Stimulated activated CD4-positive, alpha-beta T cell treated with anti-CD3 and anti-CD28 coated beads, Interleukin-2, amount 100 ng/mL, for 4 hours (primary cell): ENCODE measurements around the gene WASHC3.
"Not testable (repeated sequence)": the region's sequence is repeated elsewhere in the genome, so short reads cannot be mapped to it uniquely, and the experiment has no call there.

Experiments
- DNase-seq: peaks from one replicate; pipeline ENCODE4 v3.0.0-alpha.2; 2020; ENCODE audit warnings: low read depth

WASHC3 gene

DNA sequence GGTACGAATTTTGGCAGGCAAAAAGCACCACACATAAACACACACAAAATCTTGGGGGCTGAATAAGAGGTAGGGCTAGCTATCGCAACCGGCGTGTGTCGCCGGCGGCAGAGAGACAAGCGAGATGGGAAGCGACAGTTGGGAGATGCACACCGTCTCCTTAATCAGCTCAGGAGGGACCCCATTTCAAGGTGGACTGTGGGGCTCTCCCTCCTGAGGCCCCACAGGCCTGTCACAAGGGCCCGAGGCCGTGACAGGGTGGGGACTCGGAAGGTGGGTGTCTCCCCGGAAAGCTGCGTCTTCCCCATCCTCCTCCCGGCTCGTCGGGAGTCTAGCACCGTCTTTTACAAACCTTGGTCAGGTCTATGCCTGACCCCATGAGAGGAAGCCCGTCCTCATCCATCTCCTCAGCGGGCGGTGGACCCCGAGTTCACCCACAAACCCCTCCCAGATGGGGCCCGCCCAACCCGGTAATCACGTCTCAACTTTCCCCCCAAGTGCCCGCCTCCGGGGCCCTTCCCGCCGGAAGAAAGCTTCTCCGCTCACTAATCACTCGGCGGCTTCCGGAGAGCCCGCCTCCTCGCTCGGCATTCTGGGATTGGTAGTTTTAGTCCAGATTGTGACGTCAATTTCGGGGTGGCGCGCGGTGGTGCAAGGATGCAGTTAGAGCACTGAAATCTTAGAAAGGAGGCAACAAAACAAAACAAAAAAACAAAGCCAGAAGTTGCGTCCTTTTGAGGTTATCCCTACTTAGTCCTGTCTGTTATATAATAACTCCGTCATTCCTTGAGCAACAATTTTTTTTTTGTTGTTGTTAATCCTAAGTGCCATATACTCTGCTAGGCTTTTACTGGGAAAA is at the start of gene WASHC3:
Gene WASHC3 (minus strand): TSS at position 432 of the 859 bp plus-strand sequence. CDS start 29 bp downstream, at position 403.
- peak; percentile 93 for DNase-seq

- no peak for DNase-seq
Observed at GRCh38 chr12:102110782-102111181, 49.0 kb upstream of the WASHC3 start.

DNA sequence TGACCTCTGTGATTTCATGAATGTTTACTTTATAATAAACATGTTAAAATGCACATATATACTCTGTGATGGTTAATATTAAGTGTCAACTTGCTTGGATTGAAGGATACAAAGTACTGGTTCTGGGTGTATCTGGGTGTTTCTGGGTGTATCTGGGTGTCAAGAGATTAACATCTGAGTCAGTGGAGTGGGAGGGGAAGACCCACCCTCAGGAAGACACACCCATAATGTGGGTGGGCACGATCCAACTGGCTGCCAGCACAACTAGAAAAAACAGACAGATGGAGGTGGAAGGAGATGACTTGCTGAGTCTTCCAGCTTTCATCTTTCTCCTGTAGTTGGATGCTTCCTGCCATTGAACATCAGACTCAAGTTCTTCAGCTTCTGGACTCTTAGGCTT is 46.2 kb upstream of the WASHC3 start:
- DNase-seq = no peak

- no peak for DNase-seq
Observed at GRCh38 chr12:102106905-102107304, 45.1 kb upstream of the WASHC3 start.

- DNase-seq = no peak
Observed at GRCh38 chr12:102096855-102097254, 35.1 kb upstream of the WASHC3 start.

DNA sequence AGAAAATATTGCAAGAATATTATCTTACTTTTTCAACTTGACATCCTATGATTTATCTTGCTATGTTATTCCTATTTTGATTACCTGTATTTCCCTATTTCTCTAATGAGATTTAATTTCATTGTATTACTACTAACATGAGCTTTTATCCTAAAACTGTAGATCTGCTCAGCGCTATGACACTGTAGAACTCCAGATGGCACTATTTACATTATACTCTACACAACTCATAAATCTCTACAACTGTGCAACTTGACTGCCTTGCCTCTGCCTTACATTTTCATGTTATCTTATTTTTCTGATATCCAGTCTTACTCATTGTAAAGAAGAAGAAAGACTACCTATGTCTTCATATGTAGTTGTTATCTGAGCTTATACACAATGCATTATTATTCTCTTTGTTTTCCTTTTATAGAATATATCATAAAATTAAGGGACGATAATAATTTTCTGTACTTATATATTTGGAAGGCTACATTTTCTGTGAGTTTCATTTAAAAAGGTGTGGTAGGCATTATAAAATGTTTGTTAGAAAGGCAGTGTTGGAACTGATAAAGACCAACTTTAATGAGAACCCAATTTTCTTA is 34.0 kb upstream of the WASHC3 start:
- no peak for DNase-seq

DNA sequence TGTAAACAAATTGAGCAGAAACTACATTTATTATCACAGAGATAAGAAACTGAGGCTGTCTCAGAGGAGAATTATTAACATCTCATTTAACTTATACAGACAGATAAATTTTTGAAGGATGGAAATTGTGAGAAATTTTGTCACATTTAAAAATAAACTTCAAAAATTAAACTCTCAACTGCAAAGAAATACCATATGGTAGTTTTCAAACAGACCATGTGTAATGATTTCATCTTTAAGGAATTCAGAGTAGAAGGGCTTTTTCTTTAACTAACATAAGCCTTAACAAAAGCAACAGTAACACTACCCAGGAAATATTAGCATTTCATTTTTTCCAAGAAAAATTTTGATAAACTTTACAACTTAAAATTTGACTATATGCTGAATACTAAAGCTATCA is 31.5 kb upstream of the WASHC3 start:
- DNase-seq = no peak

- DNase-seq = not testable (repeated sequence)
Observed at GRCh38 chr12:102089228-102089835, 27.5 kb upstream of the WASHC3 start.

- DNase-seq = no peak
Observed at GRCh38 chr12:102080842-102081241, 19.1 kb upstream of the WASHC3 start.

GRCh38 chr12:102072092-102072491 is 10.3 kb upstream of the WASHC3 start:
- DNase-seq = not testable (repeated sequence)

DNA sequence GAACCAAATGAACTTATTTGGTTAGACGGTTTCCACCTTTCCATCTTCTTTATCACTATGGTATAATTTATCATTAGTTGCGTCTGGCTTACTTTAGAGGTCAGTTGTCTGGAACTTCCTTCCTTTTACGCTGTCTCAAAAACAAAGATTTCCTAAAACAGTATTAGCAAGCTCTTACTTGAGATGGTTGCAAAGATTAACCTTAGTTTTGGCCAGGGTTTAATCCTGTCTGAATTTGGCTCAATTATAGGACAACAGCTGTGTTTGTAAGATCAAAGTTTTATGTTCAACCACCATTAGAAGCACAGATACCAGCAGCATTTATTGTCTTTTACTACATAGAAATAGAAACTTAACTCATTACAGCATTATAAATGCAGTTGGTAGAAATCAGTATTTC is 7.9 kb upstream of the WASHC3 start:
- no peak for DNase-seq

DNA sequence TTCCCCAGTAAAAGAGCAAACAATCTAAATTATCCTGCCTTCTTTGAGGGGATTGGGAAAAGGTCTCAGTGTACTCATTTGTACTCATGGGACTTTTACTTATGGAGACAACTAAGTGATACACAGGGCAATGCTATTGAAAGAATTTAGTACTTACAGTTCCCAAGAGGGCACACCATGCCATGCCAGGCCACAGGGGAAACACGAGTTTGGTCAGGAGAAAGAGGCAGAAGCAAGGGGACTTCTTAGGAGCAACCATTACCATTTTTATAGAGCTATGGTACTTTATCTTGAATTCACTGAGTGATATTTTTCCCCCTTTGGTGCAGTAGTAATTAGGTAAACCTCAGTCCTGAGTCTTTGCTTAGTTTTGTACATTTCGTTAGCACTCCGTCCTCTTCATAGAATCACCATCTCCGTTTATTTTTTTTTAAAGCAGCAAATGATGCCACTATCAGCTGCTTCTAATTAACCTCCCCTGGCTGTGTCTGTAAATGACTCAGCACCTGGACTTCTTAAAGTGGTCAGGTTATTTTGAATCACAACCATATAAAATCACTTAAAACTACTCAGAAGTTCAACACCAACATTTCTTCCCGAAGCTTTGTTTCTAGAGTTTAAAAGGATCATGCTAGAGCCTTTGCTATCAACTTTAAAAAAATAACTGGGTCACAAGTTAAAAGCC is 5.9 kb upstream of the WASHC3 start:
- DNase-seq = no peak

GRCh38 chr12:102064476-102064875 is 2.7 kb upstream of the WASHC3 start:
- DNase-seq = no peak

GRCh38 chr12:102063069-102063468 is 1.3 kb upstream of the WASHC3 start:
- no peak for DNase-seq

GRCh38 chr12:102062419-102062806 is 622 bp upstream of the WASHC3 start:
- DNase-seq = no peak

- DNase-seq = no peak
Observed at GRCh38 chr12:102061096-102061559, 663 bp downstream of the WASHC3 start.

DNA sequence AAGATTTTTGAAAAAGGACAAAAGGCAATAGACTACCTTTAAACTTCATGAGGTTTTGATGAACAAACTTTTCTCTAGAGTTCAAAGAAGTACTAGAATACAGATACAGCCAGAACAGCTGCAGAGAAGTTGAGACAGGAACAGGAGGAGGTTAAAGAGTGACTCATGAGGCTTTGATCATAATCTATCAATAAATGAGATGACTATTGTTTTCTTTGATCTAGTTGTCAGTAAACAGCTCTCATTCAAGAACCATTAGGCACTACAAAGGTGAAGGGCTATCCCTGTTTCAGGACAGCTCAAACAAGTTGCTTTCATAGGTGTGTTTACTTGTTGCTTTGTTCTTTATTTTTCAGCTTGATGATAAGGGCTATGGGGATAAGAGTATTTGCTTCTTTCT is 2.4 kb downstream of the WASHC3 start:
- peak; percentile 12 for DNase-seq

DNA sequence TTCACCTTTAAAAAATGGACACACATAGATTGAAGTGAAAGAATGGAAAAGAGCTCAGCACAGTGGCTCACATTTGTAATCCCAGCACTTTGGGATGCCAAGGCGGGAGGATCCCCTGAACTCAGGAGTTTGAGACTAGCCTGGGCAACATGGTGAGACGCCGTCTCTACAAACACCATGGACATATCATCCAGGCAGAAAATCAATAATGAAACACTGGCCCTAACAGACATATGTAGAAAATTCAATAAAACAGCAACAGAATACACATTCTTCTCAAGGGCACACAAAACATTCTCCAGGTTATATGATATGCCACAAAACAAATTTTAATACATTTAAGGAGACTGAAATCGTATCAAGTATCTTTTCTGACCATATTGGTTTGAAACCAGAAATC is 7.4 kb downstream of the WASHC3 start:
- no peak for DNase-seq

GRCh38 chr12:102053062-102053349 is 8.8 kb downstream of the WASHC3 start:
- DNase-seq = no peak

DNA sequence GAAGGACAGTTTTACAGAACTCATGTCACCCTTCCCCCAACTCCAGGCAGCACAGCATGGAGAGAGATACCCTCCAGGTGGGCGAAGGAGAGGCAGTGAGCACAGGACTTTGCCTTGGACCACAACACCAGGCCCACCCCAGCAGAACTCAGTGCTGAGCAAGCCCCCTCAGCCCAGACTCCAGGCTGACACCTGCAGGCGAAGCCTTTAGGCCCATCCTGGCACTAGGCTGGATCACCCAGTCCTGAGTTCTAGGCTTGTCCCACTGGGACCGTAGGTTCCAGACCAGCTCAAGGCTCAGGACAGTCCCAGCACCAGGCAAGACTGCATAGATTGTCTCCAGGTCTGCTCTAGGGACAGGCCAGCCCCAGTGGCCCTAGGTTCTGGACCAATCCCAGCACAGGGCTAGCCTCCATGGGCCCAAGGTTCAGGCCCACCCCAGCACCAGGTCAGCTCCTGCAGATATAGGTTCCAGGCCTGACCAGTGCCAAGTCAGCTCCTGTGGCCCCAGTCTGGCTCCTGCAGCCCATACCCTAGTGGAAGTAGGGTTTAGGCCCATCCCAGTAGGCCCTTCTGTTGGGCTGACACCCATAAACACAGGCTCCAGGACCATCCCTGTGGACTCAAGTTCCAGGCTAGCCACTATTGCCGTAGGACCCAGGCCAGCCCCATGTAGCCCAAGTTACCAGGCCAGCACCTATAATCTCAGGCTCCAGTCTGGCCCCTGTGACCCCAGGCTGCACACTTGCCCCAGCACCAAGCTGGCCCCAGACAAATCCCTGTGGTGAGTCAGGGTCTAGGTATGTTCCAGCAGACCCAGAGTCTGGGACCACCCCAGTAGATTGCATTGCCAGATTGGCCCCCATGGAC is 9.4 kb downstream of the WASHC3 start:
- no peak for DNase-seq

DNA sequence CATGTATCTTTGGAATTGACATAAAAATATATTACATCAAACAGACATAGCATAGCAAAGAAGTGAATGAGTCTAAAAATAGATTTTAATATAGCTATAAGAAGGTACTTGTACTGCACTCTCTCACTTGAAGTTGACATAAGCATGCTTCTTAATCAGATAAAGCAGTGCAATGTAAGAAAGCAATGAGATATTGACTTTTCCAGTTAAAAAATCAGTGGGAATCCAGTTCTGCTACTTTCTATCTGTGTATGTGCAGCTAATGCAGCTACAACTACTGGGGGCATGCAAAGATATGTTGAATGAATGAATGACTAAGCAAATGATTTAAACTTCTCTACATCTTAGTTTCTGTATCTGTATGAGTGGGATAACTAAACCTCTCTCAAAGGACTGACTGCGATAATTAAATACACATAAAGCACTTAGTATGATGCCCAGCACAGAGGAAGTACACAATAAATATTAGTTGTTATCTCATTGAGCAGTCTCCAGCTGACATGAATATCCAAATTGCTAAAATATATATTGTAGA is 10.3 kb downstream of the WASHC3 start:
- no peak for DNase-seq
